Vagina (tissue), 2 donors: ENCODE data around the gene CYB5R4.

Experiments
- CTCF ChIP-seq, 3 experiments: fragments of 450-650 bp in 2 of 3; fragments of 200-600 bp in 1 of 3; sonication (generic) in 1 of 3; IDR thresholded peaks; one replicate each; pipeline ENCODE4 v1.5.1; 2017 to 2019; ENCODE audit warnings: antibody characterized with exemption in 3 of 3, mild to moderate bottlenecking in 2 of 3, moderate library complexity in 2 of 3
- POLR2AphosphoS5 ChIP-seq, 2 donors: sonication (generic); formaldehyde crosslinking; IDR thresholded peaks; one replicate each; pipeline ENCODE4 v1.9.0; 2017; ENCODE audit warnings: antibody characterized with exemption in 2 of 2, mild to moderate bottlenecking in 2 of 2, low read depth in 1 of 2; ENCODE audit not compliant: insufficient read depth in 1 of 2

GRCh38 chr6:83824831-83825230 is 34.7 kb upstream of the CYB5R4 start:
- TF ChIP-seq CTCF (IDR thresholded peaks at IDR 0.05) (no peak), POLR2AphosphoS5 (IDR thresholded peaks at IDR 0.05; ENCODE audit: insufficient read depth in 1 of 2, low read depth in 1 of 2) (no peak)
